Fibroblast of skin of right quadriceps (primary cell): ENCODE data around the gene CELF2.

Experiments
- DNase-seq: peaks from one replicate; pipeline ENCODE4 v3.0.0-alpha.2; 2013

Gene CELF2

DNA sequence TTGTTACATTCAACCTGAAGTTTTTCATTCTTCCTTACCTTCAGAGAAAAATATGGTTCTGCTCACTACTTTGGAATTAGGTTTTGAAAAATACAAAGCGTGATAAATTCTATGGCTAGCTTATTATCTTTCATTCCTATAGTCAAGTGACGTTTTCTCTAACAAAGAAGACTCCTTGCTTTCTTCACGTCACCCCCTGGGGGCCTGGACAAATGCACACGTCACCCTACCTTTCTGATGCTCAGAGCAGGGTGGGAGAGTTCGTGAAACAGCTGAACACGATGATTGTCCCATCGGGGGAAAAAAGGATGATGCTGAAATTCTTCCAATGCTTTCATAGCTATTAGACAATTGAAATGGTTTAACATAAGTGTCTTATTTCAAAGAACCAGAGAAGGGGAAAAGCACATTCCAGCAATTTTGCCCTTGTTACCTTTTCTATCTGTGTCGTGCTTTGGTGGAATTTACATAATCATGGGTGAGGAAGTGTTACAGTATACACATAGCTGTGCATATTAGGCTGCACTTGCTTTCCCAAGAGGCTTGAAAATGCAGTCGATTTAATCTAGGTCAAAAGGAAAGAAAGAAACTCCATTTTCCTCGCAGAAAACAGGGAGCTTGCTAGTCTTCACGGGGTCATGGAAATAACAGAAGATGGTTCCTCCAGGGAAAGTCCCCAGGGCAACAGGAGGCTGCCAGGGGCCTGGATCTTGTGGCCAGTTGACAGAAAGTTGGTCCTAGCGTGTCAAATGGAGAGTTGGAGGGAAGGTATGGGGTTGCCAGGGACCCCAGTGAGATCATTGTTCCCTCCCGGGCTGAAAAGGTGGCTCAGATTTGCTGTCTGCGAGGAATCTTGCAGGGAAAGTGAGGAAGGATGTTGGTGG, 189.2 kb downstream of the CELF2 start:
- DNase-seq, result no peak

DNA sequence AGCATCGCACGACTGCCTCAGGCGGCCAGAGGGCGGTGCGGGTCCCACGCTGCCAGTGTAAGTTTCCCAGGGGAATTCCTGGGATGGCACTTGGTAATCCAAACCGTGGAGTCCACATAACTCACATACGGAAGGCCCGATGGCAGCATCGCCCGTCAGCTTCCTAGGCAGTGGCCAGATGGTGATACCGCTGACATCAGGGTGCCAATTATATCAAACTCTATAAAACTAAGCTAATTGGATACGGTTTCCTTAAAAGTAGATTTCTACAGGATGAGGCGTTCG, 189.8 kb downstream of the CELF2 start:
- DNase-seq, result no peak

GRCh38 chr10:11208243-11208642, 190.6 kb downstream of the CELF2 start:
- no peak for DNase-seq

DNA sequence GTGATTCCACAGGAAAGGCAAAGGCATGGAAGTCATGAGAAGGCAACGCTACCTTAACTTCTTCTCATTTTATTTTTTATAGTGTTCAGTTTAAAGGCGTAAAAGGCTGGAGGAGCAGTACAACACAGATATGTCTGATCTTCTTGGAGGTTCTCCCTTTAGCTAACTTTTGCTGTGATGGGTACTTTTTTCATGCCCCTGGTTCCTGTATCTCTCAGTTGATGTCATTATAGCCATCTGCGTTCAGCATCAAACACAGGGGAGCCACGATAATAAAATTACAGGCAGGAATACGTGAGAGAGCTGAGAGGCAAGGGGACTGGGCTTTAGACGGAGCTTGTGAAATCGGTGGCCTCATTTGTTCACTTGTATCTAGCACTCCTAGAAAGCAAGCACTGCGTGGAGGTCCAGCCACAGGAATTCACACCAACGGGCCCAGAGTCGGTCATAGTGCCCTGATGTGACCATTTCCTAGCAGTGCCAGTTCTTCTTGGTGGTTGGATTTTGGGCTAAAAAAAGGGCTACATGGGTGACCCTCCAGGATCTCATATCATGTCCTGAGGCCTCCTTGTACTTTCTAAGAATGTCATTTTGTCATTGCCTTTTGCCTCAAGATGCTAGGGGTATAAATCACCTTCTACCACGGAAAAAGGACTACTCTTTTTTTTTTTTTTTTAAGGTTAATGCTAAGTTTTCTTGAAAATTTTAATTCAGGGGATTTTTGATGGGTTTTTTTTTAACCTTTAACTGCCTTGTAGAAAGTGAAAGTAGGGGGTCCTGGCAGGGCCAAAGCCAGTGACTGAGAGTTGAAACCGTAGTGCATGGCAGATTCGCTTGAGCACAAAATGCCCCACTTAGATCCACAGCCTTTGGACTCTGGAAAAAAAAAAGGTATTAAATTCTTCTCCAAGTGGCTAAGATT, 191.5 kb downstream of the CELF2 start:
- DNase-seq, result no peak

GRCh38 chr10:11209830-11210181, 192.1 kb downstream of the CELF2 start:
- DNase-seq, result no peak

GRCh38 chr10:11210211-11210922, 192.7 kb downstream of the CELF2 start:
- no peak for DNase-seq

- no peak for DNase-seq
These were observed 194.8 kb downstream of the CELF2 start for GRCh38 chr10:11212288-11213085.

DNA sequence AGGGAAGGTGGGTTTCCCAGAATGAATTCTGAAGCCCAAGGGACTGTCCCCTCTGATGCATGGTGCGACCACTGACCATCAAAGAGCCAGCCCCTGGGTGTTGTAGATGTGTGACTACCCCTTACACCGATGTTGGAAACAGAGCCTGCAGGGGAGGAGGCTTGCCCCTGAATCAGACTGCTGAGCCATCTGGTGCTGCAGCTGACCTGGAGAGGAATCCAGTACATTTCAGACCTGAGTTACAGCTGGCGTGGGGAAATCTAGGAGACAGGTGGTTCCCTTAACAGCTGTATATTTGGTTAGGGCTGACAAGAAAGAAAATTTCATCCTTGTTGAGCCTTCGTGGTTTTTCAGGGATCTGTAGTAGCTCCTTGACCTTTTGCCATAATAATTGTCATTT, 195.5 kb downstream of the CELF2 start:
- no peak for DNase-seq

DNA sequence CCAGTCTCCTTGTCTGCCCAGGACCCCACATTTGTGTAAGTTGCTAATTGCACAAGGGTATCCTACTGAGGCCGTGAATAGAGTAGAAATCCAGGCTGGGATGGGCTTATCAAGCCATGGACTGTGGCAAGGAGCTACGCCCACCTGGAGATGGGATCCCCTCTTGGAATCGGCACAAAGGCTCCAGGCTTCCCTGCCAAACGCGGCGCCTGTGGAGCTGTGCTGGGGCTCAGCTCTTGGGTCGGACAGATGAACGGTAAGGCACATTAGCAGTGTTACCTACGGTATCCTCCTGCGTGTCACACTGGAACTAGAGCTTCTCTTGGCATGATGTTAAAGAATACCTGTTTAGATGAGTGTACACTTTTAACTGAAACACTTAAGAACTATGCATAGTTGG, 196.7 kb downstream of the CELF2 start:
- no peak for DNase-seq

DNA sequence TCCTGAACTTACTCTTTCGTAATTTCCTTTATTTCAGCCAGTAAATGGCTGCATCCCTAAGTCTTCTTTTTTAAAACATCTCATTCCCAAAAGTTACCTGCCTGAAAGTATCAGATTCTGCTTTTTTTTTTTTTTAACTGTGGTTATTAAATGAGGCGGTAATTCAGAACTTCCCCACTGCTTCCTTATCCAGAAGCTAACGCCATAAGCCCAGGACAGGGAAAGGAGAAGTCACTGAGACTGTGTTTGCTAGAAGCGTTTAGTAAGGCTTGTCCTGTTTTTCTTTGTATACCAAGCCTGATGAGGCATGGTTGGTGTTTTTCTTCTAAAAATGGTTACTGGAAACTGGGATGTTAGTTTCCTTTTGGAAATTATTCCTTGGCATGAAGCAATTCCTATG, 197.8 kb downstream of the CELF2 start:
- no peak for DNase-seq

GRCh38 chr10:11217521-11217920, 199.8 kb downstream of the CELF2 start:
- no peak for DNase-seq

GRCh38 chr10:11218395-11218794, 200.7 kb downstream of the CELF2 start:
- DNase-seq, result no peak

GRCh38 chr10:11219431-11219830, 201.8 kb downstream of the CELF2 start:
- DNase-seq, result no peak

DNA sequence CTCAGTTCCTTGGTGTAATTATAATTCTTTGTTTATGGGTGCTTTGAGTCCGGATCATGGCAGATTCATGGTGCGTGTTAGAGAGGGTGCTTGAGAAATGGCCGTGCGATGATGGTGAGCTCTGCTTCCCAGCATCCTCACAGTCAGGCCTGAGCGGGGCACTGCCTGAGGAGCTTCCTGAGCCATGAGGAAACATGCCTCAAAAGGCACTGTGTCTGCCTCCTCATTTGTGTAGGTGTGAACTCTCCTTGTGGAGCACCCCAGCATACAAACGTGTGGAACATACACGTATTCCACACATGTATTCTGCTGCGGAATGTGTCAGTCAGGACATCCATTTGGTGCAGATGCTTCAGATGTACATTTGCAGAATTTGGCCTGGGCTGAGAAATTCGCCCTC, 205.4 kb downstream of the CELF2 start:
- no peak for DNase-seq

DNA sequence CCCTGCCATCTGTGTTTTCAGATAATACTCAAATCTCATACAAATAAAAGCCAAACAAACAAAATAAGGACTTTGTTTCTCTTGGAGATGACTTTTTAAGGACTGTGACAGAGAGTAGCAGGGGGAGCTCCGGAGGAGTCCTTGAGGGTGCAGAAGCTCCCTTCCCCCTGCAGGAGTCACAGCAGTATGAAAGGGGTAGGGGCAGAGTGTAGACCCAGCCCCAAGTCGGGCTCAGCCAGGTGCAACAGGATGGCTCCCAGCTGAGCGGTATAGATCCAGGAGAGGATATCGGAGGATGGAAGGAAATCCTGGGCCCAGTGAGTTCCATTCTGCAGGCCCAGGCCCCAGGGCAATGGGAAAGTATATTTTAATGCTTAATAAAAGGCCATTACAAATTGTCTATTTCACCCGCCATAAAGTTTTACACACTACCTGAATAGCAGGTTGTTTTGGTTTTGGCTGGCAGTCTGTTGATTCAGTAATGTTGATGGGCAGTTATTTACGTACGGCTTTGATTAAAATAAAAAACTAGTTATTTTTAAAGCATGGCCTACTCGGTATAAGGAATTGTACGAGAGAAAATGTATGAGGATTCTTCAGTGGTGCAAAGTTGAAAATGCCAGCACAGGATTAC, 206.0 kb downstream of the CELF2 start:
- no peak for DNase-seq

DNA sequence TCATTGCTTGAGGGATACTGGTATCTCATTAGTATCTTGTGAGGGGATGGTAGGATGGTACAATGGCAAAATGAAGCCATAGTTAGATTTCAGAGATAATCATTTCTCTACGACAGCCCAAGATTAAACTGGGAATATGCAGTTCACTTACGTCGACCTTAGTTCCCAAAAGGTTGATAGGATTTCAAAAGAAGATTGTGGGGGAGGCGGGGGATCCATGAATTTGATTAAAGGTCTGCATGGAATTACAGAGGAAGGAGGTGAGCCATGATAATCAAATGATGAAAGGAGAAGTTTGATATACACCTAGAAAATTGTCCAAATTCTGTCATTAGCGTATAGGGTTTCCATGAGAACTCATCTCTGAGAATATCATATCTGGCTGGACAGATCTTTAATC, 206.6 kb downstream of the CELF2 start:
- no peak for DNase-seq

- DNase-seq, result no peak
These were observed 207.2 kb downstream of the CELF2 start for GRCh38 chr10:11224792-11225416.

DNA sequence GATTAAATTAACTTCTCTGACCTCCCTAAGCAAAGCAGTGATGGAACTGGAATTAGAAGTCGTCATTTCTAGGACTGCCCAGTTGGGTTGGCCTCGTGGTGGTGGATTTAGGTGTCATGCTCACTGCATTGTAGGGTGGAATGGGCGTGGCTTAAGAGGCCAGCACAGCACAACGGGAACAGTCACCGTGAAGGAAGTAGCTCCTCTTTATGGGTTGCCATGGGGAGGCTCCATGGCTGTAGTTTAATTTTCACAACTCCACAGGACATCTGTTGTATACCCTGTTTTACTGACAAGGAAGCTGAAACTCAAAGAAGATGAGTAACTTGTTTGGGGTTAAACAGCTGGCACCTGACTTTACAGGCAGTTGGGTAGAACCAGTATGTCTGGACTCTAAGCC, 208.3 kb downstream of the CELF2 start:
- DNase-seq, result no peak

- DNase-seq, result no peak
These were observed 209.4 kb downstream of the CELF2 start for GRCh38 chr10:11227103-11227502.

- no peak for DNase-seq
These were observed 212.2 kb downstream of the CELF2 start for GRCh38 chr10:11229893-11230292.

GRCh38 chr10:11230498-11231167, 213.0 kb downstream of the CELF2 start:
- no peak for DNase-seq
